ENCODE data around the gene CFAP161.

The CFAP161 gene

DNA sequence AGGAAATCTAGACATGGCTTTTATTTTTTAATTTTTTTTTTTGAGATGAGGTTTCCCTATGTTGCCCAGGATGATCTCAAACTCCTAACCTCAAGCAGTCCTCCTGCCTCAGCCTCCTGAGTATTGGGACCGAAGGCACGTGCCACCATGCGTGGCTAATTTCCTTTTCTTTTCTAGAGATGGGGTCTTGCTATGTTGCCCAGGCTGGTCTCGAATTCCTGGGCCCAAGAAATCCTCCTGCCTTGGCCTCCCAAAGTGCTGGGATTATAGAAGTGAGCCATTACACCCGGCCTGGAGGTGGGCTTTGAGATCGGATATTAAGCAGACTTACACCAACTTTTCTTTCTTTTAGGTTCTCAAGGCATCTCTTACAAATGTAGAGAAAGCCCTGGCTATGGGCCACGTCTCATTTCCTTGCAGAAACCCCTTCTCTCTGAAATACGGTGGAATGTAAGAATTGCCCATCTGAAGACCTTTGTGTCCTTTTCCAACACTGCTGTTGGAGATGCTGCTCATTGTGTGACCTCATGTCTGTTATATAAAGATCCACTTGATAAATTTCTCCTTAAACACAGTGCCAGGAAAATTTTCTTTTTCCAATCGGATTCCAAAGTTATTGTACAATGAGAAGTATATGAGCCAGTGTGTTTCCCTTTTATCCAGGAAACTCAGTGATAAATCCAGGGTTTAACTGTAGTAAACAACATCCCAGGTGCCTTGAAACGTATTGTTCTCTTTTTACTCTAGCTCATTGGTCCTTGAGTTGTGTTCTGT is 36.8 kb upstream of the CFAP161 start:
- H3K36me3 Mint-ChIP-seq (ENCODE audit: insufficient read depth): no peaks in the 10 kb centered on the region

DNA sequence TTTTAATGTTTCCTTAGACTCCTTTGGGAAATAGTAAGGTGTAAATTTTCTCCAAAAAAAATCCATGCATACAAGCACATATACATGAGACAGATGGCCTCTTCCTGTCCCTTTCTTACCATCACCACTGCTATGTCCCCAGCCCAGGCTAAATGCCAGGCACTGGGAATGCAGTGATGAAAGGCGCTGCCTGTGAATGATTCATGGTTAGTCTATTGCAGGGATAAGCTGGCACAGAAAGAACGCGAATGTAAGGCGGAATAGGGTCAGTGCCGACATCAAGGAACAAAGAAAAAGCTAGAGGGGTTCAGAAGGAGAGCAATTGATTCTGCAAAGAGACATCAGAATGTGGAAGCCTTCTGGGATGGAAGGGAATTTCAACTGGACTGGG is 36.2 kb upstream of the CFAP161 start:
- ATAC-seq (replicated peaks; ENCODE audit: extremely low read depth, poor library complexity, severe bottlenecking): no peak
- no peak for DNase-seq (ENCODE audit: low spot score in 2 of 2)
- Mint-ChIP-seq H3K27ac (ENCODE audit: low read depth) (no peak overlapping the region), H3K4me3 (no peak overlapping the region), H3K4me1 (no peaks in the 10 kb centered on the region), H3K27me3 (peaks cover 92% of the 10 kb centered on the region), H3K9me3 (no peaks in the 10 kb centered on the region), H3K36me3 (ENCODE audit: insufficient read depth) (no peaks in the 10 kb centered on the region)

More for the DNA sequence above, 36.8 kb upstream of the CFAP161 start:
- Mint-ChIP-seq H3K9me3 (no peaks in the 10 kb centered on the region), H3K4me1 (no peaks in the 10 kb centered on the region), H3K27me3 (peaks cover 92% of the 10 kb centered on the region), H3K27ac (ENCODE audit: low read depth) (no peak overlapping the region), H3K4me3 (no peak overlapping the region)
- no peak for DNase-seq (ENCODE audit: low spot score in 2 of 2)
- no peak for ATAC-seq (replicated peaks; ENCODE audit: extremely low read depth, poor library complexity, severe bottlenecking)

DNA sequence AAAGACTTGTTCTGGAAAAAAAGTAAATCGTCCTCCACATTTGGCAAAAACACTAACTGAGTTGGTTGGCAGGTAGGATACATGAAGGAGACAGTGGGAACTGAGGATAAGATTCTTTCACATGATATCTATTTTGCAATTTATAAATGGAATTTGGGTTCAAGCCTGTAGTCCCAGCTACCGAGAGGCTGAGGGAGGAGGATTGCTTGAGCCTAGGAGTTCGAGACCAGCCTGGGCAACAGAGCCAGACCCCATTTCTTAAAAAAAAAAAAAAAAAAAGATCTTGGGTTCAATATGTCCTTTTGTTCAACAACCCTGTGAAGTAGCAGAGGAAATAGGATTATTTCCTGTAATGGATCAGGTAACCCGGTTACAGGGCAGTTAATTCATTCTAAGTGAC is 35.7 kb upstream of the CFAP161 start:
- no peak overlapping the region for H3K27ac Mint-ChIP-seq (ENCODE audit: low read depth)
- peaks cover 93% of the 10 kb centered on the region for H3K27me3 Mint-ChIP-seq
- ATAC-seq (replicated peaks; ENCODE audit: extremely low read depth, poor library complexity, severe bottlenecking) (no peak), DNase-seq (ENCODE audit: low spot score in 2 of 2) (no peak)
- no peaks in the 10 kb centered on the region for H3K4me1 Mint-ChIP-seq
- H3K36me3 Mint-ChIP-seq (ENCODE audit: insufficient read depth): no peaks in the 10 kb centered on the region
- no peak overlapping the region for H3K4me3 Mint-ChIP-seq
- no peaks in the 10 kb centered on the region for H3K9me3 Mint-ChIP-seq

DNA sequence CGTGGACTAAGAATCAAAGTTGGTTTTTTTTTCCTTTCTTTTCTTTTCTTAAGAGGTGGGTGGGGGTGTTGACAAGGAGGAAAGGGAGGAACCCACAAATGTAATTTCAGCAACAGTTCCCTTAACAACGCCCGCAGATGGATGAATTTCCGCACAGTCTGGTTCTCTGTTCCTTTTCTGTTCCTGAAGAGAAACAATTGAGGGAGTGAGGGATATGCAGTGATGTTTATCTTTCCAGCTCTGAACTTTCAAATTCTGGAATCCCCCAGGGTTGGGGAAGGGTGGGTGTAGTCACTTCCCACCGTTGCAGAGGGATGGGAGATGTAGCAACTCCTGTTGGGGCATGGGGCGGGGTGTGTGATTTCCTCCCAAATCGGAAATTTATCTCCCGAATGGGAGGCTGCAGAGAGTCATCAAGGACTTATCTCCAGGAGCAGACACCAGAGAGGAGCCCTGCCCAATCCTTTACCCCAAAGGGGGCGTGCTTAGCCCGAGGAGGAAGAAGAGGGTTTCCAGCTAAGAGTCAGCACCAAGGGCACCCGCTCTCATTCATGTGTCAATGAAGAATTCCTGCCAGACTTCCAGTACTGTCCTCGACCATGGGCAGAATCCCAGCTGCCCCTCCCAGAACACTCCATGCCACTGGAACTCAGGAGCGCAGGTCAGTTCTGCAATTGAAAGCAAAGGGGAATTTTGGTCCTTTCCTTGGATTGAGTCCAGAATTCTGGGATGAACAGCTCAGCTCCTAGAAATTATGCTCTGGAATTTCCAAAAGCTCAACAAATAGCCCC is 35.0 kb upstream of the CFAP161 start:
- H3K4me1 Mint-ChIP-seq: no peaks in the 10 kb centered on the region
- H3K4me3 Mint-ChIP-seq: no peak overlapping the region
- no peaks in the 10 kb centered on the region for H3K9me3 Mint-ChIP-seq
- H3K36me3 Mint-ChIP-seq (ENCODE audit: insufficient read depth): no peaks in the 10 kb centered on the region
- ATAC-seq (replicated peaks; ENCODE audit: extremely low read depth, poor library complexity, severe bottlenecking) (no peak), DNase-seq (ENCODE audit: low spot score in 2 of 2) (no peak)
- H3K27me3 Mint-ChIP-seq: peaks cover 93% of the 10 kb centered on the region
- no peak overlapping the region for H3K27ac Mint-ChIP-seq (ENCODE audit: low read depth)

DNA sequence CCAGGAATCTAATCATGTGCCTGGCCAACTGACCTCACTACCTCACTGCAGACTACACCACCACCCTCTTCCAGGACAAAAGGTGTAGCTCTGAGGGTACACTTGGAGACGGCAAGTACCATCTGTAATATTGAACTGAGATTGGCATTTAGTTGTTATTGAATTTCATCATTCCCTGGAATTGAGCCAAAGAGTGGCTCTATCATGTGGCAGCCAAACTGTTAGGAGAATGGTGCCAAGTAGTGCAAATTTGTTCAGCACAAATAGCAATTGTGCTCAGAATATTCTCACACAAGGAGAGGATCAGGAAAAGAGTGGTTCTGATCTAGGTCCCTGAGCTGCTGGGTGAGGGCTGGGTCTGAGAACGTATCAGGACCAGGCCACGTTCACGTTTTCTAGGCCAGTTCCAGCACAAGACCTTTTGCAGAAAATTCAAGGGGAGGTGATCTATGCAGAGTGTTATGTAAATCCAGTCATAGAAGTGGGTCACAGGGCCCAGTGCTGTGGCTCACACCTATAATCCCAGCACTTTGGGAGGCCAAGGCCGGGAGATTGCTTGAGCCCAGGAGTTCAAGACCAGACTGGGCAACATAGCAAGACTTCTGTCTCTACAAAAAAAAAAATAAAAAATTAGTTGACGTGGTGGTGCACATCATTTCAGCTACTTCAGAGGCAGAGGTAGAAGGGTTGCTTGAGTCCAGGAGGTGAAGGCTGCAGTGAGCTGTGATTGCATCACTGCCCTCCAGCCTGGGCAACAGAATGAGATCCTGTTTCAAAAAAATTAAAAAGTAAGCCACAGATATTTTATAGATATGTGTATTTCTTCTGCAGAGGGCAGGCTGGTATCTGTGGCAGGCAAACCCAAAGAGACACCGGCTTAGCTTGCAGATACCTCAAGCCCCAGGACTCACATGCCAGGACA is 31.9 kb upstream of the CFAP161 start:
- no peak for DNase-seq (ENCODE audit: low spot score in 2 of 2)
- Mint-ChIP-seq H3K27me3 (peaks cover 93% of the 10 kb centered on the region), H3K9me3 (no peaks in the 10 kb centered on the region), H3K4me3 (no peak overlapping the region), H3K27ac (ENCODE audit: low read depth) (no peak overlapping the region), H3K4me1 (no peaks in the 10 kb centered on the region), H3K36me3 (ENCODE audit: insufficient read depth) (no peaks in the 10 kb centered on the region)
- ATAC-seq (replicated peaks; ENCODE audit: extremely low read depth, poor library complexity, severe bottlenecking): no peak

DNA sequence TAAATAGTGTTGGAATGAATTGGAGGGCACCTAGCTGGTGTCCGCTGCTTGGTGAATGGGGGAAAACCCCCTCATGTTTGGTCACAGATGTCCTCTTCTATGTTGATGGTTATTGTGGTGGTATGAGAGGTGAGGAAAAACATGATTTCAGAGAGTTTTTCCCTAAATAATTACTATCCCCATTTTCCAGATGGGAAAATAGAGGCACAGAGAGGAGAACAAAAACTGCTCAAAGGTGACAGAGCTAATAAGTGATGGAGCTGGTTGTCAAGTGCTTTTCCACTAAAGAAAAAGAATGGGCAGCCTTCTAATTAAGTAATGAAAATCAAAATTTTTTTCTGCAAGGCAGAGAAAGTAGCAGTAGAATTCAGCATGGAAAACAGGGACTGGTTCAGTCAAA is 30.2 kb upstream of the CFAP161 start:
- no peak for ATAC-seq (replicated peaks; ENCODE audit: extremely low read depth, poor library complexity, severe bottlenecking)
- Mint-ChIP-seq H3K9me3 (no peaks in the 10 kb centered on the region), H3K4me3 (no peak overlapping the region), H3K4me1 (no peaks in the 10 kb centered on the region), H3K36me3 (ENCODE audit: insufficient read depth) (no peaks in the 10 kb centered on the region), H3K27ac (ENCODE audit: low read depth) (no peak overlapping the region), H3K27me3 (peaks cover 85% of the 10 kb centered on the region)
- DNase-seq (ENCODE audit: low spot score in 2 of 2): no peak

DNA sequence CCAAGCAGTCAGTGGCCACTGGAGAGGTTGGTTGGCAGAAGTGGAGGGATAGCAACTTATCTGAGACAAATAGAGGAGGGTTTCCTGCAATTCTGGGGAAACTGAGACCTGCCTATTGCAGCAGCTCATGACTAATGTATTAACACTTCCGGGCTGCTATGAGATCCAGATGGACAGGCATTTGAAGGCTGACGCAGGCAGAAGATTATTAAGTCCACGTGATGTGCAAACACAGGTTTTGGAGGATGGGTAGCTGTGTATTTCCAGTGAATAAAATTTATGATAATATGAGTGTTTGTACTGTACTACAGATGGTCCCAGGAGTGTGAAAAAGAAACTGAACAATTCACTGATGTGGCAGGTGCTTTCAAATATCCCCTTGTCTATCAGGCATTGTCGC is 28.5 kb upstream of the CFAP161 start:
- Mint-ChIP-seq H3K27me3 (peaks cover 86% of the 10 kb centered on the region), H3K27ac (ENCODE audit: low read depth) (no peak overlapping the region), H3K36me3 (ENCODE audit: insufficient read depth) (no peaks in the 10 kb centered on the region), H3K4me3 (no peak overlapping the region), H3K4me1 (no peaks in the 10 kb centered on the region), H3K9me3 (no peaks in the 10 kb centered on the region)
- no peak for DNase-seq (ENCODE audit: low spot score in 2 of 2)
- ATAC-seq (replicated peaks; ENCODE audit: extremely low read depth, poor library complexity, severe bottlenecking): no peak

DNA sequence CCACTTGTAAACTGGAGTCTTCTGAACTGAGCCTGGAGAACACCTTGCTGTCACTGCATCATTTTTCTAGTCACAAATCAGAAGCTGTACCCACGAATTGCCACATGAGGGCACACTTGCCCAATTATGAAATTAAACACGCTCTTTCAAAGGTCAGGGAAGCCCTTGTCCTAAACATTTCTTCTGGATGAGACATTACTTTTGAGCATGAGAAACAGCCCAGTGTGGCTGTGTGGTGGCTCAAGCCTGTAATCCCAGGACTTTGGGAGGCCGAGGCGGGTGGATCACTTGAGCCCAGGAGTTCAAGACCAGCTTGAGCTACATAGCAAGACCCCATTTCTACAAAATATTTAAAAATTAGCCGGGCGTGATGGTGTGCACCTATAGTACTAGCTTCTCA is 27.5 kb upstream of the CFAP161 start:
- H3K27me3 Mint-ChIP-seq: peaks cover 86% of the 10 kb centered on the region
- no peaks in the 10 kb centered on the region for H3K9me3 Mint-ChIP-seq
- peak in 1 of 2 donors; percentile 13 for DNase-seq (ENCODE audit: low spot score in 2 of 2)
- no peak overlapping the region for H3K27ac Mint-ChIP-seq (ENCODE audit: low read depth)
- H3K4me3 Mint-ChIP-seq: no peak overlapping the region
- no peaks in the 10 kb centered on the region for H3K36me3 Mint-ChIP-seq (ENCODE audit: insufficient read depth)
- no peak for ATAC-seq (replicated peaks; ENCODE audit: extremely low read depth, poor library complexity, severe bottlenecking)
- H3K4me1 Mint-ChIP-seq: no peaks in the 10 kb centered on the region

DNA sequence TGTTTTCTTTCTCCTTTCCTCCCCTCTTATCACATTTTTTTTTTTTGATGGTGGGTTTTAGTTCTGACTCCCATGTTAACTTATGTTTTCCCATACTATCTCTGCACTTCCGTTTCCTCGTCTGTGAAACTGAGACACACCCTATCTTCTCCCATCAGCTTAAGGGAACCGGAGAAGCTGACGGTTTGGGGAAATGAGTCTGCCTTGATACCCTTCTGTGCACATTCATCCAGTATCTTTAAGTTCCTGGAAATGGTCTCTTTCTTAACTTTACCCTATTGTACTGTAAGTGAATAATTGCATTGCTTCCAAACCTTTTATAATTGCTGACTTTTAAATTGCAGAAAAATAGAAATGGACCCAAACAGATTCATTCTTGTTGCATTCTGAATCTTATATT is 26.2 kb upstream of the CFAP161 start:
- Mint-ChIP-seq H3K4me1 (no peaks in the 10 kb centered on the region), H3K36me3 (ENCODE audit: insufficient read depth) (no peaks in the 10 kb centered on the region), H3K27ac (ENCODE audit: low read depth) (no peak overlapping the region), H3K27me3 (peaks cover 84% of the 10 kb centered on the region), H3K4me3 (no peak overlapping the region), H3K9me3 (no peaks in the 10 kb centered on the region)
- ATAC-seq (replicated peaks; ENCODE audit: extremely low read depth, poor library complexity, severe bottlenecking) (no peak), DNase-seq (ENCODE audit: low spot score in 2 of 2) (no peak)

DNA sequence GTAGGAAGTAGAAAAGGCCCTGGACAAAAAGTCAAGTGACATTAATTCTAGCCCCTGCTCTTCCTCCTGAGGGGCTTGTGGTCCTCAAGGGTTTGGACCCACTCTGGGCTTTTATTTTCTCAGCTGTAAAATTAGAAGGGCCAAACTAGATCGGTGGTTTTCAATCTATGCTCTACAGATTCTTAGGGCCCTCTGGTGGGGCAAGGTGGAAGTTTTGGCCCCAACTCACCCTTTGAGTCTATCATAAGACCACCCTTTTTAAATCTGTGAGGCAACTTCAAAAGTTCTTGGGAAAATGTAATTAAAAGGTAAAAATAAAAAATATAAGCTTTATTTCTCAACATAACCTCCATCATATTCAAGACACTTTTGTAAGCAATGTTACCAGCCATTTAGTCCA is 25.6 kb upstream of the CFAP161 start:
- no peaks in the 10 kb centered on the region for H3K4me1 Mint-ChIP-seq
- DNase-seq (ENCODE audit: low spot score in 2 of 2) (no peak), ATAC-seq (replicated peaks; ENCODE audit: extremely low read depth, poor library complexity, severe bottlenecking) (no peak)
- H3K4me3 Mint-ChIP-seq: no peak overlapping the region
- peaks cover 83% of the 10 kb centered on the region for H3K27me3 Mint-ChIP-seq
- no peak overlapping the region for H3K27ac Mint-ChIP-seq (ENCODE audit: low read depth)
- H3K9me3 Mint-ChIP-seq: no peaks in the 10 kb centered on the region
- no peaks in the 10 kb centered on the region for H3K36me3 Mint-ChIP-seq (ENCODE audit: insufficient read depth)

DNA sequence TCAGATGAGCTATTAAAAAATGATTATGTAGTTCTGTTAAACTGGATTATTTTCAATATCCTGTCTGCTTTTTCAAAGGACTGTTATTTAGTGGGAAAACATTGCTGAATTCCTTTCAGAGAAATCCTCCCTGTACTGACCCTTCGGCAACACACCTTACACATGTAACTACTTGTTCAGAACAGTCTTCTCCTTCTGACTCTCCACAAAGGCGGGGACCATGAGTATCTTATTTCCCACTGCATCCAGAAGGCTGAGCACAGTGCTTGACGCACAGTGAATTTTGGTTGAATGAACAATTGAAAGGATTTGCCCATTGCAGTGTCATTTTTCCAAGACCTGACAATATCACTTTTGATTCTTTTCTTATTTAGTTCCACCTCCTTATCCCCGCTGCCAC is 23.1 kb upstream of the CFAP161 start:
- ATAC-seq (replicated peaks; ENCODE audit: extremely low read depth, poor library complexity, severe bottlenecking) (no peak), DNase-seq (ENCODE audit: low spot score in 2 of 2) (no peak)
- Mint-ChIP-seq H3K27ac (ENCODE audit: low read depth) (no peak overlapping the region), H3K27me3 (peaks cover 83% of the 10 kb centered on the region), H3K4me3 (no peak overlapping the region), H3K9me3 (no peaks in the 10 kb centered on the region), H3K4me1 (no peaks in the 10 kb centered on the region), H3K36me3 (ENCODE audit: insufficient read depth) (no peaks in the 10 kb centered on the region)
